RPMI8226 (cell line): ENCODE measurements around the gene BICC1.

Experiments used
- DNase-seq: peaks from one replicate; pipeline ENCODE4 v3.0.0-alpha.2; 2015

BICC1 gene, protein sequence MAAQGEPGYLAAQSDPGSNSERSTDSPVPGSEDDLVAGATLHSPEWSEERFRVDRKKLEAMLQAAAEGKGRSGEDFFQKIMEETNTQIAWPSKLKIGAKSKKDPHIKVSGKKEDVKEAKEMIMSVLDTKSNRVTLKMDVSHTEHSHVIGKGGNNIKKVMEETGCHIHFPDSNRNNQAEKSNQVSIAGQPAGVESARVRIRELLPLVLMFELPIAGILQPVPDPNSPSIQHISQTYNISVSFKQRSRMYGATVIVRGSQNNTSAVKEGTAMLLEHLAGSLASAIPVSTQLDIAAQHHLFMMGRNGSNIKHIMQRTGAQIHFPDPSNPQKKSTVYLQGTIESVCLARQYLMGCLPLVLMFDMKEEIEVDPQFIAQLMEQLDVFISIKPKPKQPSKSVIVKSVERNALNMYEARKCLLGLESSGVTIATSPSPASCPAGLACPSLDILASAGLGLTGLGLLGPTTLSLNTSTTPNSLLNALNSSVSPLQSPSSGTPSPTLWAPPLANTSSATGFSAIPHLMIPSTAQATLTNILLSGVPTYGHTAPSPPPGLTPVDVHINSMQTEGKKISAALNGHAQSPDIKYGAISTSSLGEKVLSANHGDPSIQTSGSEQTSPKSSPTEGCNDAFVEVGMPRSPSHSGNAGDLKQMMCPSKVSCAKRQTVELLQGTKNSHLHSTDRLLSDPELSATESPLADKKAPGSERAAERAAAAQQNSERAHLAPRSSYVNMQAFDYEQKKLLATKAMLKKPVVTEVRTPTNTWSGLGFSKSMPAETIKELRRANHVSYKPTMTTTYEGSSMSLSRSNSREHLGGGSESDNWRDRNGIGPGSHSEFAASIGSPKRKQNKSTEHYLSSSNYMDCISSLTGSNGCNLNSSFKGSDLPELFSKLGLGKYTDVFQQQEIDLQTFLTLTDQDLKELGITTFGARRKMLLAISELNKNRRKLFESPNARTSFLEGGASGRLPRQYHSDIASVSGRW

DNA sequence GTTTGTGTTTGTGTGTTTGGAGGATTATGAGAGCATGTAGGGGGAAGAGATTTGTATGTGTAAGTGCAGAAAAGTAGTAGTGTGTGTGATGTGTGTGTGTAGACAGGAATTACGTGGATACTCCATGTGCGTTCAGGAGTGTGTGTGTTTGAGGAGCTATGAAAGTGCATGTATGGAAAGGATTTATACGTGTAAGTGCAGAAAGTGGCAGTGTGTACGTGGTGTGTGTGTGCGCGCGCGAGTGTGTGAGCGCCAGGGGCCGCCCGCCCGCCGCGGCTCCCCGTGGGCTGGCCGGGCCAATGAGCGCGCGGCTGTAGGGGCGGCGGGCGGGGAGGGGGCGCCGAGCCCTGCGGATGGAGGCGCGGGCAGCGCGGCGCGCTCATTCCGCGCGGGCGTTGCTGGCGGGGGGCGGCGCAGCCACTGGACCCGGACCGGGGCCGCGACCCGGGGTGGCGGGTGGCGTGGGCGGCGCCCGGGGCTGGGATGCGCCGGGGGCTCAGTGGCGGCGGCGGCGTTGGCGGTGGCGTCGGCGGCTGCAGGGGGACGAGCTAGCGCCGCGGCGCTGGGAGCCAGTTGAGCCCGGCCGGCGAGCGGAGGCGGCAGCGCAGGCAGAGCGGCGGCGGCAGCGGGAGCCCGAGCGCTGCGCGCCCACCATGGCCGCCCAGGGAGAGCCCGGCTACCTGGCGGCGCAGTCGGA is at the start of gene BICC1:
Gene BICC1 (plus strand): TSS at position 382 of the 697 bp plus-strand sequence. CDS start 272 bp downstream, at position 654.
- no peak for DNase-seq

DNA sequence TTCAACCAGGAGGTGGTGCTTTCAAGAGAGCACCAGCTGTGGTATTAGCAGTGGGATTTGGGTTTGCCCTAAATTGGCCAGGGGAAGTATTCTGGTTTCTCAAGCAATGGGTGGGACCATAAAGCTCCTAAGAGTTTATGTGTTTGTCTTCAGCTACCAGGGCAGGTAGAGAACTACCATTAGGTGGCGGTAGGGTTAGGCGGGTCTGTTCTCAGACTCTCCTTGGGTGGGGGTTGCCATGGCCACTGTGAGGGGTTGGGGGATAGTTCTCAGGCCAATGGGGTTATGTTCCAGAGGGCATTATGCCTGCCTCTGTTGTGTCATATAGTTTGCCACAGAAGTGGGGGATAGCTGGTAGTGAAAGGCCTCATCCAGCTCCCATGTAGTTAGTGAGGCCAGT is 47.7 kb upstream of the BICC1 start:
- no peak for DNase-seq

DNA sequence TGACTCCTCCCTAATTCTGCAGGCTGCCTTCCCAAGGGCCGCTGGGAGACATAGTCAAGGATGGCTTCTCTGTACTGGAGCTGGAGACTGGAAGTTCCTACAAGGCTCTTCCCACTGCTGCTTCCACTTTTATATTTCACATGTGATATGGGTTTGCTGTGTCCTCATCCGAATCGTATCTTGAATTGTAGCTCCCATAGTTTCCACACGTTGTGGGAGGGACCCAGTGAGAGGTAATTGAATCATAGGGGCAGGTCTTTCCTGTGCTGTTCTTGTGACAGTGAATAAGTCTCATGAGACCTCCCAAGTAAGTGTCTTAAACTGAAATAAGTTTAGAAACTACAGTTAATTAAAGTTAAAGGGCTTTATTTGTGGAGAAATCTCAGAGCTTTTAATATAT is 47.0 kb upstream of the BICC1 start:
- DNase-seq, result no peak

DNA sequence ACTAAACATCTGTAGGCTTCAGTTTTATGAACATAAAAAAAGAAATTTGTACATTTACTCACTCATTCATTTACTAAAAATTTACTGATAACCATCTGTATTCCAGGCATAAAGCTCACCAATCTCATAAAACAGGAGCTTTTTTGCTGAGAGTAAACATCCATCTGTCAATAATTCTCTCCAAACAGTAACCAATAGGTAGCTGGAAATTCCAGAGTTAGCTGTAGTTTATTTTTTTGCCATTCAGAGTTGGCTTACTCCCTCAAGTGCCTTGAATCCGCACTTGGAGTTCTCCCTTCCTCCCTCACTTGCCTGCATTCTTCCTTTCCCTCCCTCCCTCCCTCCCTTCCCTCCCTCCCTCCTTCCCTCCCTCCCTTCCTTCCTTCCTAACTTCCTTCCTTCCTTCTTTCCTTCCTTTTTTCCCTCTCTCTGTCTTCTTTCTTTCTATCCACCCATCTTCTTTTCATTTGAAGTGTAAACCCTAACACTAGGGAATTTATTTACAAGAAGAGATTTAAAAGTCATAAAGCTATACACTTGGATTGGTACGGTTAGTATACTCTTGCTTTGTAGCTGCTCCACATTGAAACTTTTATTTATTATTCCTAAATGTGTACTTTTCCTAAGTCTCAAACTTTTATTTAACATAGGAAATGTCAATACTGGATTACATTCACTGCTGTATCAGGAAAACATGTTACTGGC is 44.6 kb upstream of the BICC1 start:
- no peak for DNase-seq

DNA sequence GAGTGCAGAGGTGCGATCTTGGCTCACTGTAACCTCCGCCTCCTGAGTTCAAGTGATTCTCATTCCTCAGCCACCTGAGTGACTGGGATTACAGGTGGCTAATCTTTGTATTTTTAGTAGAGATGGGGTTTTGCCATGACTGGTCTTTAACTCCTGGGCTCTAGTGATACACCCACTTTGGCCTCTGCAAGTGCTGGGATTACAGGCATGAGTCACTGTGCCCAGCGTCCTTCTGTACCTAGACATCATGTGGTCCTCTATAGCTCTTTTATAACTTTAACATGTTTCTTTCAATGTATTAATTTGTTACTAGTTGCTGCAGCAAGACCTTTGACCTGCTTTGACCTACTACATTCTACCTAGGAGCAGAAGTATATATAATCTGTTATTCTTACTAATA is 38.7 kb upstream of the BICC1 start:
- no peak for DNase-seq

DNA sequence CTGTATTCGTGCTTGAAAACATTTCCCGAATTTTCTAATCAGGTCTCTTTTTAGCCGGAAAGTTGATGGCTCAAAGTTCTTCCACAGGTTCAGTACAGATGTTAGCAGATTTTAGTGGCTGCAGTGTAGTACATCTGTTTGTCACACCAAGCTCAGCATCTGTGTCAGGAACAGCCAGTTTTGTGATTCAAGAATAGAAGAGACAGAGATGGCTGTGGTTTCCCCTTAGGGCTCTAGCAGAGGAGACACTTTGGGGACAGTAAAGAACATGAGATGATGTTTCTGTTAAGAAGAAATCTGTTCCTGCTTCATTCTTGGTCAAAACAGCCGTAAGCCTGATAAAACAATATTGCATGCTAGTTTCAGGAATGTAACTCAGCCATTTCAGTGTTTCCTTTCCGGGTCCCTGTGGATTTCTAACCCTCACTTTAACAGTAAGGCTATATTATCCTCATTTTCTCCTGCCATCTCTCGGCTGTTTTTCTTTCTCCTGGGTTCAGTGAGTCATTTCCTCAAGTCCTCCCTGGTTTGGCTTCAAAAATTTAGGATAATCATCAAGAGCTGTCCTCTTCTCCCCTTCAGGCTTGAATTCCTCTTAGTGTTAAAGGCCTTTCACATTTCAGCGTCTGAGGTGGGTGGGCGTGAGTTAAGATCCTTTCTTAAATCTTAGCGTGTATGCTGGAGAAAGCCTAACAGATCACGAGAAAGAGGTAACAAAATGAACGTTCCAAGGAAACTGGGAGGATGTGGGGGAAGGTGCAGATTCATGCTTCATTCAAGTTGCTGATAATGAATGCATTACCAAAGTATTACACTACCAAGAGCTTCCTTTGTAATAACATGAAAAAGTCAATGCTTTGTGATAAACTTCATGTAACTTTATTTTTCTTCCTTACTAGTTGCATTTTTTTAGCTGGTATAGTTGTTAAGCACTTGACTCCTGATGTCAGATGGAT is 37.1 kb upstream of the BICC1 start:
- DNase-seq, result no peak

DNA sequence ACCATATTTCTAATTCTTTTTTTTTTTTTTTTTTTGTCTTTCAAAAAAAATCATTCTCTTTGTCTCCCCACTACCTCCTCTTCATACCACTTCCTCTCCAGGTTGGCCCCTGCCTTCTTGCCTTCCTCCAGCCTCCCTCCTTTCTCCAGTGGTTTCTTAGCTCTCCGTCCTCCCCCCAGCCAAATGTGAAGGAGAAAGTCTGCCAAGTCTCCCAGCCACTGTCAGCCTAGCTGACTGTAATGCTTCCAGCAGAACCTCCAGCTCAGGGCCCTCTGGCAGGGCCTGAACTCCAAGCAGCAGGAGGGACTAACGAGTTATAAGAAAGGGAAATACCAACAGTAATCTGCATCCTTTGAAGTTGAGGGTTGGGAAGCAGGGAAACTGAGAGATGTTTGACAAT is 35.5 kb upstream of the BICC1 start:
- no peak for DNase-seq

DNA sequence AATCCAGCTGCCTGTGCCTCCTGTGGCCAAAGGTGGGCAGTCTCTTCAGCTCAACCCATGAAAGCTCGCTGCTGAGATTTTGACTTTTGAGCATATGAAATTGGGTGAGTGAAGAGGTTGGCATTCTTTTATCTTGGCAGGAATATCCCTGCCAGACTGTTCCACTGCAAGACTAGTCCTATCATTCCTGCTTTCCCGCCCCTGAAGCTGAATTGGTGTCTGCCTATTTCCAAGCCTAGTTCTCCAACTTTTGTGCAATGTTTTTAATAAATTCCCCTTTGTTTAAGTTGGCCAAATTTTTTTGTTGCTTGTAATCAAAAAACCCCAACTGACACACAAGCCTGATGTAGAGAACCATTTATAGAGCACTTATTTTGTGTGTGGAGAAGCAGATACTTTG is 34.8 kb upstream of the BICC1 start:
- no peak for DNase-seq

DNA sequence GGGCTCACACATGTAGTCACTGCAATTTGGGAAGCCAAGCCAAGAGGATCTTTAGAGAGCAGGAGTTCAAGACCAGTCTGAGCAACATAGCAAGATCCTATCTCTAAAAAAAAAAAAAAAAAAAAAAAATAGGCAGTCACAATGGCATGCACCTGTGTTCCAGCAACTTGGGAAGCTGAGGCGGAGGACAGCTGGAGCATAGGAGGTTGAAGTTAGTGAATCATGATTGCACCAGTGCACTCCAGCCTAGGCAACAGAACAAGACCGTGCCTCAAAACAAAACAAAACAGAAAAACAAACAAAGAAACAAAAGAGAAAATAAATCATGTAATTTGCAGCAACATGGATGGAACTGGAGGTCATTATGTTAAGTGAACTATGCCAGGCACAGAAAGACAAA is 33.6 kb upstream of the BICC1 start:
- no peak for DNase-seq

DNA sequence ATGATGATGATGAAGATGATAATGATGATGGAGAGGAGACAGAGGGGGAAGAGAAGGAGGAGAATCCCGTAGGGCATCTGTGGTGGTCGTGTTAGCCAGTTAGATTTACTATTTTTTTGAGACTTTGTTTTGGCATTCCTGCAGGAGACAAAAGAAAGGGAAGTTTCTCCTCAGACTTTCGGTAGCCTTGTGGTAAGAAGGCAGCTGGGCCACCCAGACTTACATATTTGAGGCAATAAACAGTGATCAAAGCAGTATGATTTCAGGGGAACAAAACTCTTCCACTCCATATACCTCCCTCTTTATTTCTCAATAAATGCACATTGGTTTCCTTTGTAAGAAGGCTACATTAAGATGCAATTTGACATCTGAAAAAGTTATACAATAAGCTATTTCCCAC is 32.4 kb upstream of the BICC1 start:
- no peak for DNase-seq

DNA sequence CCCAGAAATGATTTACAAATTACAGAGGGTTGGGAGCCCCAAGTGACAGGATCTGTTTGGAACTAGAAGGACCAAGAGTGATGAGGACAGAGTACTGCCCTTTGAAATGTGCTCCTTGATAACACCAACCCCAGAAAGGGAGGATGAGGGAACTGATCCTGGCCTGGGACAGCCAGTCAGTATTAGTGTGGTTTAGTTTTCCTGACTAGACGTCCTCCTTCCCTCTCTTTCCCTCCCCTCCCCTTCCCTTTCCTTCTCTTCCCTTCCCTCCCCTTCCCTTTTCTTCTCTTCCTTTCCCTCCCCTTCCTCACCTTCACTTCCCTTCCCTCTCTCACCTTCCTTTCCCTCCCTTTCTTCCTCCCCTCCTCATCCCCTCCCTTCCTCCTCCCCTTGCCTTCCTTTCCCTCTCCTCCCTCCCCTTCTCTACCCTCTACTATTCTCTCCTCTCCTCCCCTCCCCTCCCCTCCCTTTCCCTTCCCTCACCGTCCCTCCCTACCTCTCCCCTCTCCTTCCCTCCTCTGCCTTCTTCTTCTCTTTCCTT is 31.0 kb upstream of the BICC1 start:
- no peak for DNase-seq

DNA sequence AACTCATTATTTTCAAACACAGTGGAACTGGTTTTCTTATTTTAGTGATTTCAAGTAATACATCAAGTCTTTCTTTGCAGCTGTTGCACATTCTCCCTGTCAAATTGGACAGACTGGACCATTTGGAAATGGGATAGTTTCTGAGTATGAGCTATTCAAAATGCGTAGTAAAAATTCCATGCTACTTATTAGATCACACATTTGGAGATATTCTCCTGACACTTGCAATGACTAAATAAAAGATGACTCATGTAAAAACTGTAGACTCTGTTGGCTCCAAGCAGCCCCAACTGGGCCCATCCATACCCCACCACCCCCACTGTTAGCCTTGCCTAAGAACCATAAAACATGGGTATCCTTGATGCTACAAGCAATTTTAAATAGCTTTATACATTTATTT is 25.9 kb upstream of the BICC1 start:
- no peak for DNase-seq

DNA sequence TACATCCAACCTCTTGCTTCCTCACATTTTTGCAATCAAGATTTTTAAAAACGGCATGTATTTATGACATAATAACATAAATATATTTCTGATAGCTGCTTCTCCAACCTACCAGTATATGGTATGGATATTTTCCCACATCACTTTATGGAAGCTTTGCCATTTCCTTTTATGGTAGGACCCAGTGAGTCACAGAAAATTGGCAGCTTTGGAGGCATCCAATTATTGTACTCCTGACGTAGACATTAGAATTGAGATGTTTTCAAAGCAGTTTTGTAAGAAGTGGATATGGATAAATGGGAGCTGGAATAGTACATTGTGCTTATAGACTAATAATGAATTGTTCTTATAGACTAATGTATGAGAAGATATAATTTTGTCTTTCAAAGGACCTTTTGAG is 23.8 kb upstream of the BICC1 start:
- no peak for DNase-seq

DNA sequence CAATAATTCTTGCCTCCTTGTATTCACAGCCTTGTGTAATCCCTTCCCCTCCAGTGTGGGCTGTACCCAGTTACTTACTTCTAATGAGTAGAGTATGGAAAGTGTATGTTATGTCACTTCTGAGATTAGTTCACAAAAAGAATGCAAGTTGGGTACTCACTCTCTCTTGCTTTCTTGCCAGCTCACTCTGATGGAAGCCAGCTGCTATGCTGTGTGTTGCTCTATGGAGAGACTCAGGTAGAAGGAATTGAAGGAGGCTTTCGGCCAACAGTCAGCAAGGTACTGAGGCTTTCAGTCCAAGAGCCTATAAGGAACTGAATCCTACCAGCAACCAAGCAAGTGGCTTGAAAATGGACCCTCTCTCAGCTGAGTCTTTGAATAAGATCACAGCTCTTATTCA is 9.7 kb upstream of the BICC1 start:
- no peak for DNase-seq

DNA sequence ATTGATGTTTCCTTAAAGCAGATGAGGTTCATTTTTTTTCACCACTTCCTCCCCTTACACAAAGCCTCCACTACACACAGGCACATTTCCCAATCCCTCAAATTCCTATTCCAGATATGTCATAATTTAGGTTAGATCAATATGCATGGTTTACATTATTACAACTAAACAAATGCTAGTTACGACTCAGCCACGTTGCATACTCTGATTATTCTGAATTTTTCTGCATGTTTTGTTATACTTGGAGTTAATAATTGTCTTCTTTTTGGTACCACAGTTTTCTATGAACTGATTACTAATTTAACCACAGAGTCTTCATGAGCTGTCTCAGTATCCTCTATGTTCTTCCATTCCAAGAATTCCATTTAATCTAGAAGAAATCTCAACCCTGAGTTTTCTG is 4.4 kb upstream of the BICC1 start:
- DNase-seq, result no peak

DNA sequence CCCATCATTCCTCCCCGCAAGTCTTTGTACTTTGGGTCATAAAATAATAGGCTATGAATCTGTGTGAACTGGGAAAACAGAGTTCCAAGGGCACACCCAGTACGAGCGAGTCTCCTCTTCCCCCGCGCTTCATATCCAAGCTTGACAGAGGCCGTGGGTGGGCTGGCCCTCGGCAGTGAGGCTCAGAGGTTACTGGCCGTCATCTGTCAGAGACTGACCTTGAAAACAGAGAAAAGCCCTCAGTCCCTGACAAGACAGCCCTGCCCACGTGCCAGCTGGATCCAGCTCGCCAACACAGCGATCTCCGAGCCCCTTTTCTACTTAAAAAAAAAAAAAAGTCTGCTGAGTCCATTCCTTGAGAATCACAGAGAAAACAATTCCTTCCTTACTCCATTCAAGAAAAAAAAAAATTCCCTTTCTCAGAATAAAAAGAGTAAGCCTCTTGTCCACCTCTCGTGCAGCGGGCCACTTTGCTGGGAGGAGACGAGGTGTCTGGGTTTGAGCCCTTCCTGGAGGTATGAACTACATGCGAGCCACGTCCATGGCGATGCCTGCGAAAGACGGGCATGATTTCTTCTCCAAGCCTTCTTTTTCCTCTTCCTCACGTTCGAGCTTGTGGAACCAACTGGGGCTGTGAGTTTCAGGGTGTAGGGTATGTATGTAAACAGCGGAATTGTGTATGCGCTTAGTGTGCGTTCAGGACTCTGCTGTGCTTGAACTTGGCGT is 744 bp upstream of the BICC1 start:
- no peak for DNase-seq

DNA sequence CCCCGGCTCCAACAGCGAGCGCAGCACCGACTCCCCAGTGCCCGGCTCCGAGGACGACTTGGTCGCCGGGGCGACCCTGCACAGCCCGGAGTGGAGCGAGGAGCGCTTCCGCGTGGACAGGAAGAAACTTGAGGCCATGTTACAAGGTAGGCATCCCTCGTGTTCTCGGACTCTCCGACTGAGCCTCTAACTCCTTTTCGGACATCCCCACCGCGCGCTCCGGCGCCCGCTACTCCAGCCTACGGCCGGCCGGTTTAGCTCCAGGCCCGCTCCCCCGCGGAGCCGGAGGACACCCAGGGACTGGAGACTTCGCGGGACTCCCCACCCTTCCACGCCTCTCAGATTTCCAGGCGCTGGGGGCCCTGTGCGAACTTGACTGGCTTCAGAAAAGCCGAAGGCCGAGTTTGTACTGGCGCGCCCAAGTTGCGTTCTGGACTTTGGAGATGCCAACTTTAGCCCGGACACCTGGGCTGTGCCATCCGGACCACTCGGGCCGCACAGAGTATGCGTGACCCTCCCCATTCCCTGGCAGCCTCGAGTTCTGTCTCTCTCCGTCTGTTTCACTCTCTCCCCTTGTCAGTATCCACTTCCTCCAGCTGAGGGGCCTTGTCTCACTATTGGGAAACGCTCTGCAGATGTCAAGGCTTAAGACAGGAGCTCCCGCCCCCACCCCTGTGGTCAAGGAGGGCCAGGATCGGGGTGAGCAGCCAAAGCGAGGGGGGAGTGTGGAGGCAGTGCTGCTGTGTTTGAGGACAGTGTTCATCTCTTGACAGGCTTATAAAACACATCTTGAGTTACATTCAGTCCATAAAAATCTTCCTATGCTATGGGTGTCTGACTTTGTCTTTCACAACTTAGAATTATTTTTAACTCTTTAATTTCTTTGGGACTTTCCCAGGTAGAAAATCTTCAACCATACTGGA is 777 bp downstream of the BICC1 start:
- DNase-seq, result no peak

DNA sequence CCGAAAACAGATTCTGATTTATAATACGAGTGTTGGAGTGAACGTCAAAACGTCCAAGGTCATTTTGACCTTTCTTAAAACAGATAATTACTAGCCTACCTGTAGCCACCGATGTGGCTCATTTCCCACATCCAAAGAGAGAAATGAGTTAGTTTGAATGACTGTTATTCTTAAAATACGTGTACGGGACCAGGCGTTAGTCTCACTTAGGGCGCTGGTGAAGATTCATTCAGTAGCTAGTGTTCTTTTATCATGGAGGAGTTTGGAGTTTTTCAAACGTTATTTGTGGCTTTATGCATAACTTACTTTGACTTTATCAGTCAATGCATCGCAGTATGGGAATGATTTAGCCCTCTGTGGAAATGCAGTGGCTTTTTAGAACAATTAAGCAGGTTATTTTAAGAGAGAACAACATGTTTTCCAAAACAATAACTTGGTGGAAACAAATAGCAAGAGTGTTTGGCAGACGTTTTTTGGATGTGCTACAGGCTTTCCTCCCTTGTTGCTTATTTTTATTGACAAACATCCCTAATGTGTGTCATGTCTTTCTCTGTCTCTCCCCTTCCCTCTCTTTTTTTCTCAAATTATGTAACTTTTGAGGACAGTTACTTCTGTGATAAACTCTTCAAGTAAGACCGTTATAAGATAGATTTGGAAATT is 1.6 kb downstream of the BICC1 start:
- DNase-seq, result no peak
